ENCODE results near the gene TNFRSF8.

DNA sequence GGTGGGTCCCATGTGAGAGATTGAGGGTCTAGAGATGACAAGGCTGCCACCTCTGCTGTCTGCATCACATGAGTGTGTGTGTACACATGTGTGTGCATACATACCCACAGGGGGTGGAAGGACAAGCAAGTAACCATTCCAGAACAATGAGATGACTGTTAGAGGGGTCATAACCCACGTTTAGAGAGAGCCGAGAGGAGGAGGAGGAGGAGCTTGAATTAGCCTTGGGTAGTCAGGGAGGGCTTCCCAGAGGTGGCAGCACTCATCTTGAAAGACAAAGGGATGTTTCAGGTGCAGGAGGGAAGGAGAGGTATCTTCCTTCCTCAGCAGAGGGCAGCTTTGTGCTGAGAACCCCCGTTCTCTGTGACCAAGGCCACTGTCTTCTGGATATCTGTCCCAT is 125.0 kb downstream of the TNFRSF8 start:
- TF ChIP-seq, protein P1, sequence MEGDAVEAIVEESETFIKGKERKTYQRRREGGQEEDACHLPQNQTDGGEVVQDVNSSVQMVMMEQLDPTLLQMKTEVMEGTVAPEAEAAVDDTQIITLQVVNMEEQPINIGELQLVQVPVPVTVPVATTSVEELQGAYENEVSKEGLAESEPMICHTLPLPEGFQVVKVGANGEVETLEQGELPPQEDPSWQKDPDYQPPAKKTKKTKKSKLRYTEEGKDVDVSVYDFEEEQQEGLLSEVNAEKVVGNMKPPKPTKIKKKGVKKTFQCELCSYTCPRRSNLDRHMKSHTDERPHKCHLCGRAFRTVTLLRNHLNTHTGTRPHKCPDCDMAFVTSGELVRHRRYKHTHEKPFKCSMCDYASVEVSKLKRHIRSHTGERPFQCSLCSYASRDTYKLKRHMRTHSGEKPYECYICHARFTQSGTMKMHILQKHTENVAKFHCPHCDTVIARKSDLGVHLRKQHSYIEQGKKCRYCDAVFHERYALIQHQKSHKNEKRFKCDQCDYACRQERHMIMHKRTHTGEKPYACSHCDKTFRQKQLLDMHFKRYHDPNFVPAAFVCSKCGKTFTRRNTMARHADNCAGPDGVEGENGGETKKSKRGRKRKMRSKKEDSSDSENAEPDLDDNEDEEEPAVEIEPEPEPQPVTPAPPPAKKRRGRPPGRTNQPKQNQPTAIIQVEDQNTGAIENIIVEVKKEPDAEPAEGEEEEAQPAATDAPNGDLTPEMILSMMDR (IDR thresholded peaks at IDR 0.05), result no peak
- TF ChIP-seq POLR2A (IDR thresholded peaks at IDR 0.05) (no peak), POLR2AphosphoS5 (IDR thresholded peaks at IDR 0.05) (no peak)
